DMS 273 treated with DMSO at 0.1 percent for 48 hours (cell line): ENCODE measurements around the gene SNAPIN.
"Not testable (repeated sequence)": the region's sequence is repeated elsewhere in the genome, so short reads cannot be mapped to it uniquely, and the experiment has no call there.

Source experiments
- DNase-seq: peaks from one replicate; lab custom pipeline; 2025; lab: John Stamatoyannopoulos, UW

Gene SNAPIN

DNA sequence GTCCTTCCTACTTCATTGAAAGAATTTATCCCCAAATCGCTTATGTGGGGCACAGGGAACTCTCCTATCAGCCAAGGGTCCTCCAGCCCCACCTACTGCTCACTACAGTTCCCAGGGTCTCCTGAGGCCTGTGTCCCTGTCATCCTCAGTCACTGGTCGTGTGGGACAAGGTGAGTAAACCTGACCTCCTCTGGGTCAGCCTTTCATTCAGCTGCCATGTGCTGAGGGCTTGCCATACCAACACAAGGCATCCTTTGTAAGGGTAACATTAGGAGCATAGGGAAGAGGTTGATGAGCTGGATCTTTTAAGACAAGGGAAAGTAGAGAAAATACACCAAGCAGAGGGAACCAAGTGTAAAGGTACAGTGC lies 11.2 kb upstream of the SNAPIN start:
- no peak for DNase-seq

- no peak for DNase-seq
Measured at GRCh38 chr1:153648000-153648643, 10.4 kb upstream of the SNAPIN start.

DNA sequence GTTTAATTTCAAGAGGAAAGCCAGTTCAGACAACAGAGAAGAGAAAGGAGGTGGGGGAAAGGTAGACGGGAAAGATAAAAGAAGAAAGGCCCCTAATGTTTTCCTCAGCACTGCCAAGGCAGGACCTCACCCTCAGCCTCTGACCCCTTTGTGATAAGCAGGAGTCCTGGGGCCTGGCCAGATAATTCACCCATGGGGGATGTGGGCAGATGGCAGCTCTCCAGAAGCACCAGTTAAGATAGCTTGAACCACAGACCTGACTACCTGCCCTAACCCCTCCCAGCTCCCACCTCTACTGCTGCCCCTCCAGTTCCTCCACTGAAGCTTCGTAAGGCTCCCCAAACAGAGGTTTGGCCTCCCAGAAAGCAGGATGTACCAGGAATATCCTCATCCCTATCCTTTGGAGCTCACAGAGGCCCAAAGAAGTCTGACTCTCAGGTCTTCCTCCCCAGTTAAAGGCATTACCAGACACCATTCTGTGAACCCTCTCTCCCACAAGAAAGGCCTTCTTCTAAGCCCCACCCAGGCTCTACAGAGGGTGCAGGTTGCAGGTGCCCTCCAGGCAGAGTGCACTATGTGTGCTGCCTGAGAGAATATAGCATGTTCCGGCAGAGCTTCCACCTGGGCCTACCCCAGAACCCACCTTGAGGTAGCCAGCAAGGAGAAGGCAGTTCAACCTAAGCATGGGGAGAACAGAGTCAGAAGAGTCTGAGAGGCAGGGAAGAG lies 9.2 kb upstream of the SNAPIN start:
- no peak for DNase-seq

DNA sequence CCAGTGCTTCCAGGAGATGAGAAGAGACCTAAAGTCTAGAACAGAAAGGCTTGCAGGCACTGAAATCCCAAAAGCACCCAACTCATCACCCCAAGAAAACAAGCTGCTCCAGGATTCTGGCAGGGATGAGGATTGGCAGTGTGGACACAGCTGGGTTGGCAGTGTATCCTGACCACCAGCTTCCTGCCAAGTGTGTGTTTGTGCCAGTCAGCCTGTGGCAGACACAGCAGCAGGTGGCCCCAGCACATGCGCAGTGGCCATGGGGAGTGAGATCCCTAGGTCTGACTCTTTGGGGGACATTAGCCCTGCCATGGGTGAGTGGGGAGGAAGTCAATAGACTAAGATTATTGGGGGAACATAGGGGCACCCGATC lies 8.7 kb upstream of the SNAPIN start:
- no peak for DNase-seq

DNA sequence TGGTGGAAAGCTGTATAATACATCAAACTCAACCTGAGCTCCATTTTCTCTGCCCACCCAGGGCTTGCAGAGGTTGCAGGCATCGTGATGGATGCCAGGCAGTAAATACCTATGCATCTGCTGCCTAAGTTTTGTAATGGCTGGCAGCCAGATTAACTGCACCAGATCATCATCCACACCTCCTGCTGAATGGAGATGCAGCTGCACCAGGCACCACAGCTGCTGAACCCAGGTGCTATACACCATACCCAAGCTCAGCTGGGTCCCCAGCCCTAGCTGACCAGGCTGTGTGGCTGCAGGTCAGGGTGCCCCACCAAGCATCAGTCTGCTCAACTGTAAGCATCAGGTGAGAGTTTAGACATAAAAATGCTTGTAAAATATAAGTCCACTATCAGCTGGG lies 6.7 kb upstream of the SNAPIN start:
- DNase-seq, result no peak

DNA sequence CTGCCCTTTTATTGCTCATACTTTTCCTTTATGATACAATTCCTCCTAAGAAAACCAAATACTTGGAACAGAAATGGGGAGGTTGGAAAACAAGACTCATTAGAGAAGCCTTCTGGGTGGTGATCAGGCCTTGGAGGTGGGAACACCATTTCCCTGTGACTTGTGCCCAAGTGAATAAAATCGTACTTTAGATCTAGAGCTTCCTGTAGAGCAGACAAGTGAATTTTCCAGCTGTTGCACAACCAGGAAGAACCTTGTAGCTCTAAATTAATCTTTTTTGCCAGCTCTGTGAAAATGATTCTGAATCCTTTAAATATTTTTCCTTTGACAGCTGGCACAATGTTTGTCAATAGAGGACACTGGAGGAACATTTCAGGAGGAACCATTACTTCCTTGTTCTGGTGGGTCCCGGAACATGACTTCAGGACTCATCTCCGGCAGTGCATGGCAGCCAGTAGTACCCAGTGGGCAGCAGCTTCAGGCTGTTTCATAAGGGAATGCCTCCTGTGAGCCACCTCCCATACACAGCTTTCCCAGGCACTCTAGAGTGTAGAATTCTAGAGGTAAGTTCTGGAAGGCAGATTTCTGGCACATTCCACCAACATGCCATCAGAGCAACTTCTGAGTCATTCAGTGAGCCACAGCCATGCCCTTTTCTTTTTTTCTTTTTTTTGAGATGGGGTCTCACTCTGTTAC lies 5.5 kb upstream of the SNAPIN start:
- no peak for DNase-seq

DNA sequence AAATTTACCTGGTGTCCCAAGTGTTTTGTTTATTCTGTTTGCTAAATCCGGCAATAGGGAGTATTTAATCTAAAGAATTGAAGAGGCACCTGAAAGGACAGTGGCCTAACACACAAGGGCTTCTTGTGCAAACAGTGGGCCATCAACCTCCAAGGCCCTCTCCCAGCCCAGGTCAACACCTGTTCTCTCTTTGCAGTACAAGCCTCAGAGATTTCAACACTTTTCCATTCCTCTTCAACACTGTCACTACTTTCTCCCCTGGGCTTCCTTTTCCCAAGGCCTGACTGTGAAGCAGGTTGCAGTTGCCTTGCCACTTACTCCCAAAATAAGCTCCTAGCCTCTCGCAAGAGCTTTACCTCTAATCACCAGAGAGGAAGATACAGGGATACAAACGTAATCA lies 3.2 kb upstream of the SNAPIN start:
- DNase-seq, result no peak

GRCh38 chr1:153659175-153659534 lies 652 bp downstream of the SNAPIN start:
- DNase-seq, result no peak

DNA sequence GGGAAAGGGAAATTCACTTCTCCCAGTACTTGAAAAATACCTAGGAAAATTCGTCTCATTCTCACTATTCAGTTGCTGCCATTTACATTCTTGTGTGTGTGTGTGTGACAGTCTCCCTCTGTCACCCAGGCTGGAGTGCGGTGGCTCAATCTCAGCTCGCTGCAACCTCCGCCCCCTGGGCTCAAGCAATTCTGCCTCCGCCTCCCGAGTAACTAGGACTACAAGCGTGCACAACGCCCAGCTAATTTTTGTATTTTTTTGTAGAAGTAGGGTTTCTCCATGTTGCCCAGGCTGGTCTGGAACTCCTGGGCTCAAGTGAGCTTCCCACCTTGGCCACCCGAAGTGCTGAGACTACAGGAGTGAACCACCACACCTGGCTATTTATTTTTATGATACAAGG lies 1.2 kb downstream of the SNAPIN start:
- DNase-seq, result no peak

GRCh38 chr1:153661111-153661708 lies 2.7 kb downstream of the SNAPIN start:
- no peak for DNase-seq

DNA sequence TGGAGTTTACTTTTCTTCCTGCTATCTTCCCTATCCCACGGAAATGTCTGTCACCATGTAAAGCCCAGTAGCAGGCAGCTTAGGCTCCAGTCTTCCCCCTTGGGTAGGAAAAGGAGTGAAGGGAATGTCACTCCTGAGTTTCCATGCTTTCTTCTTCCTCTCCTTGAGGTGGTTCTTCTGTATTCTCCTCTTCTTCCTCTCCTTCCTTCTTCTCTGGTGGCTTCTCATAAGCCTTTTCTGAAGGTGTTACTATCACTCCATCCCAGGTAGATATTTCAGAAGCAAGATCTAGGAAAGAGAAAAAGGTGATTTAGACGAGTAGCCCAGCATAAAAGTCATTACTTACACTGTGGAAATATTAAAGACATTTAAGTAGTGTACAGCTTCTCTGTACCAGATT lies 3.8 kb downstream of the SNAPIN start:
- no peak for DNase-seq

- DNase-seq, result no peak
Measured at GRCh38 chr1:153663211-153663610, 4.7 kb downstream of the SNAPIN start.

- DNase-seq, result no peak
Measured at GRCh38 chr1:153667439-153667838, 8.9 kb downstream of the SNAPIN start.

- not testable (repeated sequence) for DNase-seq
Measured at GRCh38 chr1:153668672-153669071, 10.2 kb downstream of the SNAPIN start.

DNA sequence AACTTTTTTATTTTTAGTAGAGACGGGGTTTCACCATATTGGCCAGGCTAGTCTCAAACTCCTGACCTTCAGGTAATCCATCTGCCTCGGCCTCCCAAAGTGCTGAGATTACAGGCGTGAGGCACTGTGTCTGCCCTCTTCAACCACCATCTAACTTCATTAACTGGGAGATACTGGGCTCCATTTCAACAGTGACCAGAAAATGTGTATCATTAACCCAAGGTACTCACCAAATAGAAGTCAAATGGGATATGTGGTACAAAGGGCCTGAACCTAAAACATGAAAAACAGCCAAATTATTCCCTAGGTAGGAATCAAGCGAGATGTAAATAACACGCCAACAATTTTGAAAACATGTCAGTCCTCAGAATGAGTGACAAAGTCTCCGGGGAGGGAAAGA lies 11.1 kb downstream of the SNAPIN start:
- DNase-seq, result no peak

- DNase-seq, result no peak
Measured at GRCh38 chr1:153670257-153670858, 11.9 kb downstream of the SNAPIN start.

DNA sequence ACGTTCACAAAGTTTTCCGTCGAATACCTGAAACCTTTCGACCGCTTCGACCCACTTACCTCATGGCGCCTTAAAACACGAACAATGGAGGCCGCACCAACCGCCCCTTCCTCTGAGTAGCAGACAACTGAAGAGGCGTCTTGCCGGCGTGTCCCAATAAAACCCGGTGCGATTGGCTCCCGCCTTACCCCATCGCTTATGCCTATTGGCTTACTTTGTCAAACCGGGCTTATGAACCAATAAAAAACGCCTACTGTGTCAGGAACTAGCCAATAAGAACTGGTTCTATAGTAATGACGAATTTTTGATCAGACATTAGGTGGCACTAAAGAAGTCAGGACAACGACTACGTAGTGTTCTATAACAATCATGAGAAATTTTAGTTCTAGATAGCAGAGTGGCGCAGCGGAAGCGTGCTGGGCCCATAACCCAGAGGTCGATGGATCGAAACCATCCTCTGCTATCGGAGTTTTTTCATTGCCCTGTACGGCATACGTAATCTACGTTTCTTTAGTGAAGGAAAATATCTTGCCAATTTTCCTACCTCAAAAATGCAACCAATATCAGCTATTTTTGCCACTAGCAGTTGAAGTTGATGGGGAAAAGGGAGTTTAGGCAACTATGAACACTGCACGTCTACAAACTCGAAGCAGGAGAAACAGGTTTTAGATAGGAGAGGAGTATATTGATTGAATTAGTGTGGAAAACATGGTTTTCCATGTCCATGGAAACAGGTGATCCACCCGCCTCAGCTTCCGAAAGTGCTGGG lies 12.5 kb downstream of the SNAPIN start, which contains the start of gene ILF2:
TSS of gene ILF2 (minus strand) at position 135 of the 769 bp plus-strand sequence. CDS start at position 64, 71 bp downstream.
- peak; percentile 99 for DNase-seq

DNA sequence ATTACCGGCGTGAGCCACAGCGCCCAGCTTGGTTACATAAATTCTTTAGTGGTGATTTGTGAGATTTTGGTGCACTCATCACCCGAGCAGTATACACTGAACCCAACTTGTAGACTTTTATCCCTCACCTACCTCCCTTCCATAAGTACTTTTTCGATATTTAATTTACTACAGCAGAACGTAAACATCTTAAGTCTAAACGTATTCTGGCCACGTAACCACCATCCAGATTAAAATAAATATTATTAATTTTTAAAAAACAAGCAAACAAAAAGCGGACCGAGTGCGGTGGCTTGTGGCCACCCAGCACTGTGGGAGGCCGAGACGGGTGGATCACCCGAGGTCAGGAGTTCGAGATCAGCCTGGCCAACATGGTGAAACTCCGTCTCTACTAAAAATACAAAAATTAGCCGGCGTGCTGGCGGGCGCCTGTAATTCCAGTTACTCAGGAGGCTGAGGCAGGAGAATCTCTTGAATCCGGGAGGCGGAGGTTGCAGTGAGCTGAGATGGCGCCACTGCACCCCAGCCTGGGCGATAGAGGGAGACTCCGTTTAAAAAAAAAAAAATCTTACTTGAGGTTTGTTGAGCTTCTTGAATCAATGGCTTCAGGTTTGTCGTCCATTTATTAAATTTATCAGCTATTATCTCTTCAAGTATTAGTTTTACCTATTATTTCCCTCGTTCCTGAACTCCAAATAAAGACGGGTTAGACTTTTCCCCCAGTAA lies 13.3 kb downstream of the SNAPIN start:
- peak; percentile 82 for DNase-seq

DNA sequence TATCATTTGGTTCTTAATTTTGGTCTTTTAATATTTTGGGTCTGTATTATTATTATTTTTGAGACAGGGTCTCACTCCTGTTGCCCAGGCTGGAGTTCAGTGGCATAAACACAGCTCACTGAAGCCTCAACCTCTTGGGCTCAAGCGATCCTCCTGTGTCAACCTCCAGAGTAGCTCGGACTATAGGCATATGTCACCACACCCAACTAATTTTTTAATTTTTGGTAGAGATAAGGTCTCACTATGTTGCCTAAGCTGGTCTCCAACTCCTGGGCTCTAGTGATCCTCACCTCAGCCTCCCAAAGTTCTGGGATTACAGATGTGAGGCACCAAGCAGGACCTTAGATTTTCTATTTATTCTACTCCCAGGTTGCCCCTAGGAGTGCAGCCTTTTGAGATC lies 15.0 kb downstream of the SNAPIN start:
- DNase-seq, result no peak

- no peak for DNase-seq
Measured at GRCh38 chr1:153677718-153678518, 19.4 kb downstream of the SNAPIN start.
